Panc1 (cell line): ENCODE measurements around the gene PHC2. TPM values are rescaled to one million over a fixed set of nuclear protein-coding genes. Genes with fewer than 3 reads are reported as not detected.

Source experiments
- ATAC-seq: fragments of 200-7000 bp; cut with Tn5 transposase; 2 replicates; pipeline ENCODE4 v1.9.1; 2020; ENCODE audit warnings: mild to moderate bottlenecking, moderate library complexity
- BruUV-seq: library from RNA; stranded (reverse); fragments of 400-500 nt; replicated peaks from 2 replicates; lab custom pipeline; 2021; lab: Mats Ljungman, UMichigan
- CTCF ChIA-PET: fragments of 300-600 bp; sonication (Branson Sonifier 250); formaldehyde crosslinking; loops from one replicate; lab custom pipeline; 2022; ENCODE audit warnings: antibody characterized with exemption; lab: Charles Lee
- POLR2A ChIA-PET: fragments of 300-600 bp; sonication (Branson Sonifier 250); formaldehyde crosslinking; loops from one replicate; lab custom pipeline; 2022; ENCODE audit warnings: antibody characterized with exemption; lab: Charles Lee
- DNase-seq: peaks from one replicate; pipeline ENCODE4 v3.0.0-alpha.2; 2010; ENCODE audit warnings: low read depth, low spot score
- H3K27ac ChIP-seq: 2 replicates; pipeline ENCODE4 v1.5.1; 2011; ENCODE audit warnings: mild to moderate bottlenecking, low read length, inconsistent platforms
- H3K27me3 ChIP-seq: fragments of 200-500 bp; sonication (Bioruptor generic); 2 replicates; pipeline ENCODE4 v1.6.0; 2014; ENCODE audit warnings: low read length, inconsistent platforms; ENCODE audit not compliant: control insufficient read depth, insufficient read depth
- H3K36me3 ChIP-seq: fragments of 200-500 bp; sonication (Bioruptor generic); 2 replicates; pipeline ENCODE4 v1.5.1; 2014; ENCODE audit warnings: inconsistent platforms, mild to moderate bottlenecking, low read length, moderate library complexity; ENCODE audit not compliant: control insufficient read depth, insufficient read depth
- H3K4me1 ChIP-seq: 2 replicates; pipeline ENCODE4 v1.5.1; 2011; ENCODE audit warnings: inconsistent platforms, mild to moderate bottlenecking, low read length, moderate library complexity; ENCODE audit not compliant: control insufficient read depth, insufficient read depth
- H3K4me3 ChIP-seq, 2 experiments: 2 replicates each; pipeline ENCODE4 v1.5.1; 2011 to 2012; ENCODE audit warnings: low read depth in 2 of 2, low read length in 2 of 2, mild to moderate bottlenecking in 2 of 2, inconsistent platforms in 1 of 2, moderate library complexity in 1 of 2
- H3K9me3 ChIP-seq: fragments of 200-500 bp; sonication (Bioruptor generic); 2 replicates; pipeline ENCODE4 v1.5.1; 2014; ENCODE audit warnings: low read depth, mild to moderate bottlenecking, inconsistent platforms, low read length, moderate library complexity; ENCODE audit not compliant: control insufficient read depth, insufficient read depth
- CTCF ChIP-seq: fragments of 450-650 bp; IDR thresholded peaks from 2 replicates; pipeline ENCODE4 v1.5.1; 2017; ENCODE audit warnings: mild to moderate bottlenecking
- POLR2AphosphoS5 ChIP-seq: IDR thresholded peaks from 2 replicates; pipeline ENCODE4 v1.6.1; 2012; ENCODE audit warnings: mild to moderate bottlenecking, low read depth, low read length, moderate library complexity
- REST ChIP-seq, 2 experiments: IDR thresholded peaks; 2 replicates each; pipeline ENCODE4 v1.6.1; 2011 to 2012; ENCODE audit warnings: low read depth in 2 of 2, control low read depth in 1 of 2, low read length in 1 of 2, mild to moderate bottlenecking in 1 of 2, moderate library complexity in 1 of 2; ENCODE audit not compliant: insufficient read depth in 1 of 2
- SIN3A ChIP-seq: IDR thresholded peaks from 2 replicates; pipeline ENCODE4 v1.6.1; 2012; ENCODE audit warnings: low read depth, mild to moderate bottlenecking, low read length, moderate library complexity, borderline replicate concordance; ENCODE audit not compliant: insufficient read depth
- TCF7L2 ChIP-seq: IDR thresholded peaks from 2 replicates; pipeline ENCODE4 v1.6.1; 2011; ENCODE audit warnings: mild to moderate bottlenecking, low read depth, low read length, inconsistent platforms
- in situ Hi-C: cut with HindIII; loops from 2 replicates; pipeline ENCODE4 v1.10.0; 2016; ENCODE audit warnings: low sequenced_read_pairs, low pct_unique_long_range_greater_than_20kb
- intact Hi-C: fragments of 100-400 bp; cut with micrococcal nuclease; formaldehyde crosslinking; loops from one replicate; pipeline ENCODE4 v1.10.0; 2022; ENCODE audit not compliant: unreplicated experiment
- total RNA-seq: library from RNA; stranded (reverse); gene quantifications from one replicate; pipeline ENCODE4 v1.2.1, GENCODE V29; 2021; ENCODE audit not compliant: unreplicated experiment

The PHC2 gene
- total RNA-seq, 1 experiment from 2014 or later = 122 TPM

GRCh38 chr1:33382661-33383415, 48.1 kb downstream of the PHC2 start:
- no peak overlapping the region for H3K4me3 ChIP-seq
- ChIA-PET POLR2A (interaction anchor here (0.6 kb wide), 1 partner anchor 269 kb away, joined by 3 read pairs; no protein-coding TSS in a partner anchor), CTCF (no interaction called here)
- no peaks in the 10 kb centered on the region for H3K27me3 ChIP-seq
- intact Hi-C loops (no loop called here), in situ Hi-C loops (no loop called here)
- no peak overlapping the region for H3K27ac ChIP-seq
- BruUV-seq = no TSS peak
- H3K4me1 ChIP-seq = no peaks in the 10 kb centered on the region
- no peaks in the 10 kb centered on the region for H3K9me3 ChIP-seq
- H3K36me3 ChIP-seq = no peaks in the 10 kb centered on the region
- TF ChIP-seq SIN3A (no peak), POLR2AphosphoS5 (no peak), CTCF (no peak), REST (IDR thresholded peaks at IDR 0.05; ENCODE audit: insufficient read depth in 1 of 2, low read depth in 2 of 2, low read length in 1 of 2) (no peak), TCF7L2 (no peak)
- ATAC-seq = no peak
- DNase-seq = no peak

GRCh38 chr1:33381977-33382376, 48.9 kb downstream of the PHC2 start:
- ChIA-PET POLR2A (no interaction called here), CTCF (no interaction called here)
- H3K27me3 ChIP-seq = no peaks in the 10 kb centered on the region
- no peaks in the 10 kb centered on the region for H3K4me1 ChIP-seq
- intact Hi-C loops = no loop called here
- in situ Hi-C loops = no loop called here
- H3K36me3 ChIP-seq = no peaks in the 10 kb centered on the region
- H3K9me3 ChIP-seq = no peaks in the 10 kb centered on the region
- no peak overlapping the region for H3K27ac ChIP-seq
- DNase-seq = no peak
- no peak overlapping the region for H3K4me3 ChIP-seq
- no peak for ATAC-seq
- no TSS peak for BruUV-seq
- TF ChIP-seq TCF7L2 (no peak), SIN3A (no peak), REST (IDR thresholded peaks at IDR 0.05; ENCODE audit: insufficient read depth in 1 of 2, low read depth in 2 of 2, low read length in 1 of 2) (no peak), CTCF (no peak), POLR2AphosphoS5 (no peak)
